PC-9 (cell line): ENCODE measurements around the gene MTFMT. TPM values are rescaled to one million over a fixed set of nuclear protein-coding genes. Genes with fewer than 3 reads are reported as not detected.

ENCODE experiments used
- BruUV-seq: library from RNA; stranded (reverse); fragments of 400-500 nt; replicated peaks from 2 replicates; lab custom pipeline; 2021; lab: Mats Ljungman, UMichigan
- CTCF ChIA-PET: fragments of 300-600 bp; sonication (Branson Sonifier 250); formaldehyde crosslinking; loops from one replicate; lab custom pipeline; 2022; ENCODE audit warnings: antibody characterized with exemption; lab: Charles Lee
- POLR2A ChIA-PET: fragments of 300-600 bp; sonication (Branson Sonifier 250); formaldehyde crosslinking; loops from one replicate; lab custom pipeline; 2022; ENCODE audit warnings: antibody characterized with exemption; ENCODE audit not compliant: unreplicated experiment; lab: Charles Lee
- DNase-seq, 2 experiments: peaks; one replicate each; pipeline versions ENCODE4 v3.0.0 to v3.0.0-alpha.2; 2015 to 2022; ENCODE audit warnings: mixed read lengths in 1 of 2
- H2AFZ ChIP-seq: fragments of 200-600 bp; sonication (generic); 2 replicates; pipeline ENCODE4 v1.8.1; 2017; ENCODE audit warnings: antibody characterized with exemption
- H3F3A ChIP-seq: fragments of 200-600 bp; sonication (generic); 2 replicates; pipeline ENCODE4 v1.8.1; 2017; ENCODE audit warnings: antibody characterized with exemption, mild to moderate bottlenecking, low read depth; ENCODE audit not compliant: insufficient read depth
- H3K27ac ChIP-seq: fragments of 200-600 bp; sonication (generic); 2 replicates; pipeline ENCODE4 v1.6.1; 2016; ENCODE audit warnings: mixed run types
- H3K27me3 ChIP-seq: fragments of 200-600 bp; sonication (generic); 2 replicates; pipeline ENCODE4 v1.6.1; 2016; ENCODE audit warnings: low read depth, mixed run types; ENCODE audit not compliant: insufficient read depth
- H3K36me3 ChIP-seq: fragments of 200-600 bp; sonication (generic); 2 replicates; pipeline ENCODE4 v1.6.1; 2016; ENCODE audit warnings: low read depth, mixed run types
- H3K4me1 ChIP-seq: fragments of 200-600 bp; sonication (generic); replicated peaks from 2 replicates; pipeline ENCODE4 v1.6.1; 2016; ENCODE audit warnings: mixed run types; ENCODE audit not compliant: insufficient read depth
- H3K4me2 ChIP-seq: fragments of 200-600 bp; sonication (generic); 2 replicates; pipeline ENCODE4 v1.6.1; 2017; ENCODE audit warnings: mixed run types
- H3K4me3 ChIP-seq: fragments of 200-600 bp; sonication (generic); 2 replicates; pipeline ENCODE4 v1.6.1; 2016; ENCODE audit warnings: mixed run types
- H3K79me2 ChIP-seq: fragments of 200-600 bp; sonication (generic); 2 replicates; pipeline ENCODE4 v1.6.1; 2017; ENCODE audit warnings: low read depth, mixed run types
- H3K9me2 ChIP-seq: fragments of 200-600 bp; sonication (generic); 2 replicates; pipeline ENCODE4 v1.8.1; 2017; ENCODE audit warnings: mild to moderate bottlenecking; ENCODE audit not compliant: insufficient read depth
- H3K9me3 ChIP-seq: fragments of 200-600 bp; sonication (generic); 2 replicates; pipeline ENCODE4 v1.8.1; 2016; ENCODE audit warnings: low read depth; ENCODE audit not compliant: insufficient read depth
- H4K20me1 ChIP-seq: fragments of 200-600 bp; sonication (generic); 2 replicates; pipeline ENCODE4 v1.8.1; 2017; ENCODE audit not compliant: insufficient read depth
- EZH2 ChIP-seq: fragments of 200-600 bp; sonication (generic); IDR thresholded peaks from 2 replicates; pipeline ENCODE4 v1.8.0; 2017; ENCODE audit warnings: antibody characterized with exemption, low read depth
- intact Hi-C: fragments of 100-400 bp; cut with micrococcal nuclease; formaldehyde crosslinking; loops from one replicate; pipeline ENCODE4 v1.10.0; 2022; ENCODE audit not compliant: unreplicated experiment
- total RNA-seq: library from RNA; stranded (reverse); gene quantifications from 2 replicates; pipeline ENCODE4 v1.2.3, GENCODE V29; 2021
- TF ChIP-seq, protein P1 (sequence below): fragments of 200-600 bp; sonication (generic); conservative IDR thresholded peaks from 2 replicates; pipeline ENCODE4 v1.6.1; 2017; ENCODE audit warnings: mixed run types, antibody characterized with exemption, mild to moderate bottlenecking, moderate library complexity

The MTFMT gene
- total RNA-seq, 1 experiment from 2014 or later, result 16.0 TPM

DNA sequence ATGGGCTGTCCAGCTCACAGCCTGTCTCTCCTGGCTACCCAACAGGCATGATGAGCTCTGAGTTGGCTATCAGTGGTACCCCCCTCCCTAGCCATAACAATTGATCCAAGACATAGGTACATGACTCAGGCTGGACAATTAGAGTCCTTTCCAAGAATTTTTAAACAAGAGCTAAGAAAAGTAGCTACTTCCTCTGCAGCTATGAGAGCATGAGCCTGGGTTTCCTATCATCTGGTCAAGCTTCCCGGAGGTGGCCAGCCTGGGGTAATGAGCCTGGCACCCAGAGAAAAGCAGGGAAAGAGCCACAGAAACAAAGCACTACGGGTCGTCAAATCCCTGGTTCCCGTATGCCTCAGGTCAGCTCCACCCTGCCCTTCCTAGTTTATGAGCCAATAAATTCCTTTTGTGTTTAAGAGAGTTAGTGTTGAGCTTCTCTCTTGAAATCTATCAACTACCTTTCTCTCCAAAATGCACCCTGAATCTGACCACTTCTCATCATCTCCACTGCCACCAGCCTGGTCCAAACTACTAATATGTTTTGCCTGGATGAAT, 13.4 kb upstream of the MTFMT start:
- Histone ChIP-seq H3K79me2 (no peaks in the 10 kb centered on the region), H3K9me3 (no peaks in the 10 kb centered on the region), H3K4me1 (peaks cover 23% of the 10 kb centered on the region), H3K36me3 (no peaks in the 10 kb centered on the region), H3K4me2 (no peak overlapping the region), H2AFZ (no peak overlapping the region), H4K20me1 (no peaks in the 10 kb centered on the region), H3F3A (peaks cover 16% of the 10 kb centered on the region), H3K9me2 (no peaks in the 10 kb centered on the region), H3K27me3 (no peaks in the 10 kb centered on the region), H3K27ac (no peak overlapping the region), H3K4me3 (no peak overlapping the region)
- TF ChIP-seq EZH2, result no peak
- TF ChIP-seq, protein P1, sequence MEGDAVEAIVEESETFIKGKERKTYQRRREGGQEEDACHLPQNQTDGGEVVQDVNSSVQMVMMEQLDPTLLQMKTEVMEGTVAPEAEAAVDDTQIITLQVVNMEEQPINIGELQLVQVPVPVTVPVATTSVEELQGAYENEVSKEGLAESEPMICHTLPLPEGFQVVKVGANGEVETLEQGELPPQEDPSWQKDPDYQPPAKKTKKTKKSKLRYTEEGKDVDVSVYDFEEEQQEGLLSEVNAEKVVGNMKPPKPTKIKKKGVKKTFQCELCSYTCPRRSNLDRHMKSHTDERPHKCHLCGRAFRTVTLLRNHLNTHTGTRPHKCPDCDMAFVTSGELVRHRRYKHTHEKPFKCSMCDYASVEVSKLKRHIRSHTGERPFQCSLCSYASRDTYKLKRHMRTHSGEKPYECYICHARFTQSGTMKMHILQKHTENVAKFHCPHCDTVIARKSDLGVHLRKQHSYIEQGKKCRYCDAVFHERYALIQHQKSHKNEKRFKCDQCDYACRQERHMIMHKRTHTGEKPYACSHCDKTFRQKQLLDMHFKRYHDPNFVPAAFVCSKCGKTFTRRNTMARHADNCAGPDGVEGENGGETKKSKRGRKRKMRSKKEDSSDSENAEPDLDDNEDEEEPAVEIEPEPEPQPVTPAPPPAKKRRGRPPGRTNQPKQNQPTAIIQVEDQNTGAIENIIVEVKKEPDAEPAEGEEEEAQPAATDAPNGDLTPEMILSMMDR, result no peak
- ChIA-PET CTCF (interaction anchor here (1.7 kb wide), 1 partner anchor 9 kb away, joined by 5 read pairs; no protein-coding TSS in a partner anchor), POLR2A (interaction anchor here (0.7 kb wide), 1 partner anchor 40 kb away, joined by 5 read pairs; no protein-coding TSS in a partner anchor)
- intact Hi-C loops, result no loop called here
- BruUV-seq, result no TSS peak
- DNase-seq, result no peak

DNA sequence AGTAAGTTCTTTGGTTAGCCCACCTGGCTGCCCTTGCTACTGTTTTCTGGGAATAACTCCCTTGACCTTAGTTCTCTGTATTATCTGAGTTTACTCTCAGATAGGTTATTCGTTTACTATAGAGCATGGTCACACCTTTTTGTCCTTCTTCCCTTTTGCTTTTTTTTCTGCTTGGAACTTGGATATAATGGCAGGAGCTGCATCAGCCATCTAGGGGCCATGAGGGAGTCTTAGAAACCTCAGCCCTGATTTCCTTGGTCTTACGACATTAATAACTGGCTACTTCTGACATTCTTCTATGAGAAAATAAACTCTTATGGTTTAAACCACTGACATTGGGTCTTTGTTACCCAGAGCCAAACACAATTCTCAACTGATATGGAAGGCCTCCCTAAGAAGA, 12.3 kb upstream of the MTFMT start:
- H3K79me2 ChIP-seq, result no peaks in the 10 kb centered on the region
- no peak overlapping the region for H3K4me3 ChIP-seq
- CTCF ChIA-PET, result no interaction called here

DNA sequence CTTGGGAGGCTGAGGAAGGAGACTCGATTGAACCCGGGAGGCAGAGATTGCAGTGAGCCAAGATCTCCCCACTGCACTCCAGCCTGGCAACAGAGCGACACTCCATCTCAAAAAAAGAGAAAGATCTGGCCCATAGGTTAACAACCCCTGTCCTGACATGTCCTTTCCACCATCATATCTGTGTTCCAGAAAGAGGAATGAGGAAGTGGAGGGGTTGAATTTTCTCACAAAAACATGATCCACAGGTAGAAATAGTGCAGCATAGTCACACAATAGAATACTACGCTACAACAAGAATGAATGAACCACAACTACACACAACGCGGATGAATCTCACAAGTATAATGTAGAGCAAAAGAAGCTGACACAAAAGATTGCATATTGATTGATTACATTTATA, 11.0 kb upstream of the MTFMT start:
- intact Hi-C loops, result no loop called here
- no TSS peak for BruUV-seq
- Histone ChIP-seq H3K27ac (no peak overlapping the region), H3K4me3 (no peak overlapping the region), H3K9me2 (no peaks in the 10 kb centered on the region), H3K9me3 (no peaks in the 10 kb centered on the region), H3K36me3 (no peaks in the 10 kb centered on the region), H3K4me2 (no peak overlapping the region), H3F3A (peaks cover 13% of the 10 kb centered on the region), H3K4me1 (peaks cover 19% of the 10 kb centered on the region), H4K20me1 (no peaks in the 10 kb centered on the region), H2AFZ (no peak overlapping the region), H3K27me3 (no peaks in the 10 kb centered on the region), H3K79me2 (no peaks in the 10 kb centered on the region)
- ChIA-PET CTCF (no interaction called here), POLR2A (interaction anchor here (0.6 kb wide), 1 partner anchor 15 kb away, joined by 4 read pairs; no protein-coding TSS in a partner anchor)
- no peak for DNase-seq
- TF ChIP-seq, protein P1, result no peak
- no peak for TF ChIP-seq EZH2

More for the DNA sequence above, 12.3 kb upstream of the MTFMT start:
- Histone ChIP-seq H3K27ac (no peak overlapping the region), H3K9me3 (no peaks in the 10 kb centered on the region), H2AFZ (no peak overlapping the region), H4K20me1 (no peaks in the 10 kb centered on the region), H3K4me1 (peaks cover 23% of the 10 kb centered on the region), H3F3A (peaks cover 16% of the 10 kb centered on the region), H3K27me3 (no peaks in the 10 kb centered on the region), H3K36me3 (no peaks in the 10 kb centered on the region), H3K4me2 (no peak overlapping the region), H3K9me2 (no peaks in the 10 kb centered on the region)
- no TSS peak for BruUV-seq
- no peak for DNase-seq
- no peak for TF ChIP-seq EZH2
- TF ChIP-seq, protein P1, result no peak
- intact Hi-C loops, result no loop called here
- POLR2A ChIA-PET, result no interaction called here
